Fibroblast of lung (primary cell): ENCODE results near the gene WNK1. TPM values are rescaled to one million over a fixed set of nuclear protein-coding genes. Genes with fewer than 3 reads are reported as not detected.
"Not testable (repeated sequence)": the region's sequence is repeated elsewhere in the genome, so short reads cannot be mapped to it uniquely, and the experiment has no call there.

ENCODE experiments used
- DNase-seq, 2 donors: peaks; one replicate each; pipeline versions ENCODE4 v3.0.0 to v3.0.0-alpha.2; 2010; ENCODE audit warnings: low read depth in 2 of 2
- H2AFZ ChIP-seq: 2 replicates; pipeline ENCODE4 v1.5.1; 2012; ENCODE audit warnings: low read length, control low read depth, inconsistent platforms
- H3K27ac ChIP-seq: 2 replicates; pipeline ENCODE4 v1.5.1; 2011; ENCODE audit warnings: low read length, control low read depth; ENCODE audit not compliant: insufficient read depth
- H3K27me3 ChIP-seq: 2 replicates; pipeline ENCODE4 v1.5.1; 2011; ENCODE audit warnings: mild to moderate bottlenecking, low read length; ENCODE audit not compliant: control insufficient read depth, insufficient read depth
- H3K36me3 ChIP-seq: 2 replicates; pipeline ENCODE4 v1.5.1; 2011; ENCODE audit warnings: low read length; ENCODE audit not compliant: control insufficient read depth, insufficient read depth
- H3K4me1 ChIP-seq: 2 replicates; pipeline ENCODE4 v1.5.1; 2011; ENCODE audit warnings: low read length; ENCODE audit not compliant: control insufficient read depth, insufficient read depth; ENCODE audit errors: extremely low read depth
- H3K4me2 ChIP-seq: 2 replicates; pipeline ENCODE4 v1.5.1; 2011; ENCODE audit warnings: low read length, control low read depth; ENCODE audit not compliant: insufficient read depth; ENCODE audit errors: extremely low read depth
- H3K4me3 ChIP-seq, 4 experiments: fragments of 200-600 bp in 1 of 4; sonication (generic) in 1 of 4; replicated peaks in 1 of 4; 2 replicates each; pipeline ENCODE4 v1.5.1; 2011 to 2016; ENCODE audit warnings: low read length in 4 of 4, low read depth in 3 of 4, mild to moderate bottlenecking in 3 of 4, control low read depth in 2 of 4, inconsistent platforms in 1 of 4, mixed read lengths in 1 of 4; ENCODE audit not compliant: insufficient read depth in 1 of 4; ENCODE audit errors: control extremely low read depth in 1 of 4
- H3K79me2 ChIP-seq: 2 replicates; pipeline ENCODE4 v1.5.1; 2012; ENCODE audit warnings: mild to moderate bottlenecking, low read length, inconsistent platforms; ENCODE audit not compliant: control insufficient read depth, insufficient read depth
- H3K9ac ChIP-seq: 2 replicates; pipeline ENCODE4 v1.5.1; 2011; ENCODE audit warnings: mild to moderate bottlenecking, low read length, control low read depth; ENCODE audit not compliant: insufficient read depth
- H3K9me3 ChIP-seq: 2 replicates; pipeline ENCODE4 v1.5.1; 2012; ENCODE audit warnings: low read depth, low read length; ENCODE audit not compliant: control insufficient read depth, insufficient read depth
- H4K20me1 ChIP-seq: 2 replicates; pipeline ENCODE4 v1.5.1; 2011; ENCODE audit warnings: low read length; ENCODE audit not compliant: control insufficient read depth, insufficient read depth; ENCODE audit errors: extremely low read depth
- CTCF ChIP-seq, 2 donors: IDR thresholded peaks in 1 of 2; conservative IDR thresholded peaks in 1 of 2; 1 replicate in 1 of 2; 2 replicates in 1 of 2; pipeline ENCODE4 v1.5.1; 2011 to 2012; ENCODE audit warnings: low read length in 2 of 2, control low read depth in 1 of 2, inconsistent platforms in 1 of 2, low read depth in 1 of 2, mild to moderate bottlenecking in 1 of 2
- EZH2 ChIP-seq: IDR thresholded peaks from 2 replicates; pipeline ENCODE4 v1.5.1; 2012; ENCODE audit warnings: low read length, control low read depth, mild to moderate bottlenecking; ENCODE audit errors: missing control alignments
- polyA plus RNA-seq, 2 donors: library from polyadenylated mRNA; depleted of rRNA in 1 of 2; stranded (reverse) in 1 of 2; unstranded in 1 of 2; fragments of >200 nt; gene quantifications; 2 replicates each; pipeline ENCODE4 v1.2.1, GENCODE V29; 2011 to 2012; ENCODE audit warnings: missing spikeins in 1 of 2
- total RNA-seq: library from RNA; depleted of rRNA; stranded (reverse); fragments of >200 nt; gene quantifications from 2 replicates; pipeline ENCODE4 v1.2.1, GENCODE V29; 2014

The WNK1 gene
- total and polyA plus RNA-seq, 2 donors (not counting 1 experiment from before 2014, with no cell fraction given) = 38.5 to 130 TPM

GRCh38 chr12:812950-813349 lies 60.6 kb downstream of the WNK1 start:
- Histone ChIP-seq H3K9ac (no peak overlapping the region), H3K79me2 (peaks cover 48% of the 10 kb centered on the region), H2AFZ (no peak overlapping the region), H3K27me3 (no peaks in the 10 kb centered on the region), H3K4me2 (no peak overlapping the region), H3K27ac (no peak overlapping the region), H4K20me1 (no peaks in the 10 kb centered on the region), H3K4me1 (no peaks in the 10 kb centered on the region), H3K36me3 (peaks cover 3% of the 10 kb centered on the region), H3K9me3 (no peaks in the 10 kb centered on the region), H3K4me3 (no peak overlapping the region)
- TF ChIP-seq EZH2 (no peak), CTCF (conservative IDR thresholded peaks at IDR 0.05 in 1 of 2, IDR thresholded peaks at IDR 0.05 in 1 of 2; ENCODE audit: low read depth in 1 of 2, low read length in 2 of 2) (no peak)
- no peak for DNase-seq

GRCh38 chr12:817456-817855 lies 65.1 kb downstream of the WNK1 start:
- not testable (repeated sequence) for H2AFZ ChIP-seq, H3K9ac ChIP-seq, H3K4me2 ChIP-seq, H3K27me3 ChIP-seq, H3K27ac ChIP-seq, H4K20me1 ChIP-seq, H3K4me3 ChIP-seq, DNase-seq, H3K4me1 ChIP-seq, H3K9me3 ChIP-seq, H3K36me3 ChIP-seq
- H3K79me2 ChIP-seq = peaks cover 41% of the 10 kb centered on the region

- Histone ChIP-seq H3K4me1 (peaks cover 5% of the 10 kb centered on the region), H3K9ac (no peak overlapping the region), H3K4me2 (no peak overlapping the region), H3K4me3 (no peak overlapping the region), H4K20me1 (no peaks in the 10 kb centered on the region), H3K27ac (no peak overlapping the region), H3K9me3 (no peaks in the 10 kb centered on the region), H3K27me3 (no peaks in the 10 kb centered on the region), H3K36me3 (peaks cover 3% of the 10 kb centered on the region), H2AFZ (no peak overlapping the region), H3K79me2 (peaks cover 38% of the 10 kb centered on the region)
- TF ChIP-seq EZH2 (no peak), CTCF (conservative IDR thresholded peaks at IDR 0.05 in 1 of 2, IDR thresholded peaks at IDR 0.05 in 1 of 2; ENCODE audit: low read depth in 1 of 2, low read length in 2 of 2) (no peak)
- DNase-seq = no peak
Observed at GRCh38 chr12:817941-818600, 65.7 kb downstream of the WNK1 start.
